8988T (cell line): ENCODE data around the gene TAGLN3.

ENCODE experiments used
- DNase-seq: peaks from one replicate; pipeline ENCODE4 v3.0.0; 2011

Gene TAGLN3

GRCh38 chr3:112056451-112056929 lies 57.8 kb downstream of the TAGLN3 start:
- no peak for DNase-seq

DNA sequence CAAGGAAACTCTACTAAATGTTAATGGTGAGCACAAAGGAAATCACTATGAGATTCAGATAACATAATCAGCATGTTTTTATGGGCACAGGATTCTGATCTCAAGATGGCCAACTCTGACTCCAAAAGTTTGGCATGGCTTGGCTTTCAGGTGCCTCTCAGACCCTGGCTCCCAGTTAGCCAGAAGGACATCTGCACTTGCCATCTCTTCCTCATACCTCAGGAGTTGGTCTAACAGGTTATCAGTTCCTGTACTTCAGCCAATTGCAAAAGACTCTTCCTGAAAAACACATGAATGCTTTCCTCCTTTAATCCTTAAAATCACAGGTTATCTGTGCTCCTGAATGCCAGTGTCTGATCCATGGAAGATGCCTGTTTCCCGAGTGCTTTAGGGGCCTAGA lies 60.8 kb downstream of the TAGLN3 start:
- DNase-seq = no peak

DNA sequence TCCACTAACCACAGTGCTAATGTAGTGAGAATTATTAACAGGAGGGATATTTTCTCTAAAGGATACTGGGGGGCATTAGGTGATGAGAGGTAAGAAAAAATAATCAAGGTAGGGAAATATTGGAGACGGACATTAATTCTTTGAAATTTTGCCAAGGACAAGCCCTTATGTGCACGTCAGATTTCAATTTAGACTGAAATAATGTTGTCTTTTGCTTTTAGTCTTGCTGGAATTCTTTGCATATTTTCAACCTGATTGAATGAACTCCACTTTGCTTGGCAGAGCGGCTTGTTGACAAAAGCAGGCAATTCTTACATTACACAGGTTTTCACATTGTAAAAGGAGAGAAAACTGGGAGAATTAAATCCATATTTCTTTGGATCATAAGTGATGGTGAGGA lies 62.4 kb downstream of the TAGLN3 start:
- no peak for DNase-seq
